H9 (cell line): ENCODE data around the gene GPR153. TPM values are rescaled to one million over a fixed set of nuclear protein-coding genes. Genes with fewer than 3 reads are reported as not detected.

Experiments used
- DNase-seq: peaks from one replicate; pipeline ENCODE4 v3.0.0-alpha.2; 2017
- H2AFZ ChIP-seq: one replicate; pipeline ENCODE4 v1.6.1; 2013; ENCODE audit warnings: mild to moderate bottlenecking, low read length, control low read depth, moderate library complexity
- H2AK5ac ChIP-seq: 2 replicates; pipeline ENCODE4 v1.6.1; 2013; ENCODE audit warnings: low read length, control low read depth, mixed read lengths; ENCODE audit not compliant: insufficient read length
- H2BK120ac ChIP-seq: one replicate; pipeline ENCODE4 v1.6.1; 2013; ENCODE audit warnings: low read depth, mild to moderate bottlenecking, low read length, control low read depth, inconsistent platforms; ENCODE audit not compliant: poor library complexity, severe bottlenecking
- H2BK12ac ChIP-seq: 2 replicates; pipeline ENCODE4 v1.6.1; 2013; ENCODE audit warnings: low read length, control low read depth, mixed read lengths, low read depth; ENCODE audit not compliant: insufficient read length
- H2BK15ac ChIP-seq: 2 replicates; pipeline ENCODE4 v1.6.1; 2013; ENCODE audit warnings: low read depth, low read length, control low read depth
- H2BK20ac ChIP-seq: one replicate; pipeline ENCODE4 v1.6.1; 2013; ENCODE audit warnings: low read depth, mild to moderate bottlenecking, low read length, control low read depth, inconsistent platforms; ENCODE audit not compliant: poor library complexity, severe bottlenecking
- H2BK5ac ChIP-seq: 2 replicates; pipeline ENCODE4 v1.6.1; 2013; ENCODE audit warnings: low read length, control low read depth, mixed read lengths; ENCODE audit not compliant: insufficient read length
- H3K14ac ChIP-seq: 2 replicates; pipeline ENCODE4 v1.6.1; 2013; ENCODE audit warnings: low read length, control low read depth; ENCODE audit not compliant: insufficient read depth
- H3K18ac ChIP-seq: 2 replicates; pipeline ENCODE4 v1.6.1; 2013; ENCODE audit warnings: low read depth, mild to moderate bottlenecking, mixed read lengths, low read length, control low read depth; ENCODE audit not compliant: insufficient read length
- H3K23ac ChIP-seq: 2 replicates; pipeline ENCODE4 v1.6.1; 2013; ENCODE audit warnings: low read length, control low read depth, mixed read lengths, low read depth; ENCODE audit not compliant: insufficient read length
- H3K23me2 ChIP-seq: 2 replicates; pipeline ENCODE4 v1.6.1; 2013; ENCODE audit warnings: low read depth, mild to moderate bottlenecking, mixed read lengths, low read length, control low read depth; ENCODE audit not compliant: insufficient read length, poor library complexity, severe bottlenecking
- H3K27ac ChIP-seq: 2 replicates; pipeline ENCODE4 v1.5.1; 2013; ENCODE audit warnings: low read length, control low read depth, mixed read lengths, low read depth; ENCODE audit not compliant: insufficient read length
- H3K27me3 ChIP-seq: 2 replicates; pipeline ENCODE4 v1.6.1; 2013; ENCODE audit warnings: low read length, control low read depth, inconsistent platforms; ENCODE audit not compliant: insufficient read depth
- H3K4ac ChIP-seq: 2 replicates; pipeline ENCODE4 v1.6.1; 2013; ENCODE audit warnings: low read depth, mild to moderate bottlenecking, control low read depth, inconsistent platforms, low read length, moderate library complexity
- H3K4me1 ChIP-seq: 2 replicates; pipeline ENCODE4 v1.6.1; 2013; ENCODE audit warnings: low read length, control low read depth, inconsistent platforms; ENCODE audit not compliant: insufficient read depth
- H3K4me2 ChIP-seq: 2 replicates; pipeline ENCODE4 v1.6.1; 2013; ENCODE audit warnings: low read length, control low read depth, mixed read lengths; ENCODE audit not compliant: insufficient read length, insufficient read depth
- H3K56ac ChIP-seq: 2 replicates; pipeline ENCODE4 v1.6.1; 2013; ENCODE audit warnings: low read depth, mild to moderate bottlenecking, mixed read lengths, low read length, control low read depth; ENCODE audit not compliant: insufficient read length
- H3K79me1 ChIP-seq: 2 replicates; pipeline ENCODE4 v1.6.1; 2013; ENCODE audit warnings: low read depth, mild to moderate bottlenecking, moderate library complexity, low read length, control low read depth, inconsistent platforms; ENCODE audit not compliant: insufficient read depth, poor library complexity, severe bottlenecking
- H3K79me2 ChIP-seq: 2 replicates; pipeline ENCODE4 v1.6.1; 2013; ENCODE audit warnings: low read length, control low read depth, inconsistent platforms; ENCODE audit not compliant: insufficient read depth
- H3K9ac ChIP-seq: 2 replicates; pipeline ENCODE4 v1.6.1; 2013; ENCODE audit warnings: low read length, control low read depth, mixed read lengths; ENCODE audit not compliant: insufficient read length; ENCODE audit errors: extremely low read depth
- H3K9me3 ChIP-seq: one replicate; pipeline ENCODE4 v1.6.1; 2013; ENCODE audit warnings: low read depth, low read length, inconsistent platforms; ENCODE audit not compliant: control insufficient read depth
- H3T11ph ChIP-seq: one replicate; pipeline ENCODE4 v1.6.1; 2013; ENCODE audit warnings: mild to moderate bottlenecking, low read length, control low read depth, inconsistent platforms
- H4K20me1 ChIP-seq: one replicate; pipeline ENCODE4 v1.6.1; 2013; ENCODE audit not compliant: control insufficient read depth, insufficient read length, insufficient read depth
- H4K5ac ChIP-seq: 2 replicates; pipeline ENCODE4 v1.6.1; 2013; ENCODE audit warnings: low read depth, mild to moderate bottlenecking, mixed read lengths, low read length, control low read depth; ENCODE audit not compliant: insufficient read length
- H4K8ac ChIP-seq: replicated peaks from 2 replicates; pipeline ENCODE4 v1.6.1; 2013; ENCODE audit warnings: low read length, control low read depth, mixed read lengths, low read depth; ENCODE audit not compliant: insufficient read length
- H4K91ac ChIP-seq: 2 replicates; pipeline ENCODE4 v1.6.1; 2013; ENCODE audit warnings: low read depth, mild to moderate bottlenecking, moderate library complexity, mixed read lengths, low read length, control low read depth; ENCODE audit not compliant: insufficient read length
- H3K27ac Mint-ChIP-seq, 3 experiments: 2 replicates in 2 of 3; 3 replicates in 1 of 3; pipeline ENCODE4 v1.8.0; 2020 to 2021; ENCODE audit warnings: mixed read lengths in 3 of 3, mild to moderate bottlenecking in 1 of 3, moderate library complexity in 1 of 3
- H3K27me3 Mint-ChIP-seq: 2 replicates; pipeline ENCODE4 v1.8.0; 2021; ENCODE audit warnings: low read depth, mild to moderate bottlenecking, moderate library complexity, mixed read lengths
- H3K36me3 Mint-ChIP-seq, 3 experiments: 2 replicates in 2 of 3; 3 replicates in 1 of 3; pipeline ENCODE4 v1.8.0; 2020 to 2021; ENCODE audit warnings: low read depth in 3 of 3, mixed read lengths in 3 of 3; ENCODE audit not compliant: insufficient read depth in 1 of 3
- H3K4me1 Mint-ChIP-seq, 2 experiments: 2 replicates each; pipeline ENCODE4 v1.8.0; 2020; ENCODE audit warnings: mixed read lengths in 2 of 2
- H3K4me3 Mint-ChIP-seq, 2 experiments: 2 replicates in 1 of 2; 3 replicates in 1 of 2; pipeline ENCODE4 v1.8.0; 2020 to 2021; ENCODE audit warnings: mild to moderate bottlenecking in 2 of 2, mixed read lengths in 2 of 2, moderate library complexity in 1 of 2
- H3K9me3 Mint-ChIP-seq, 2 experiments: 2 replicates in 1 of 2; 3 replicates in 1 of 2; pipeline ENCODE4 v1.8.0; 2020; ENCODE audit warnings: mild to moderate bottlenecking in 2 of 2, mixed read lengths in 2 of 2, moderate library complexity in 1 of 2
- CTCF ChIP-seq: fragments of 200-600 bp; sonication (generic); conservative IDR thresholded peaks from 3 replicates; pipeline ENCODE4 v1.8.0; 2021; ENCODE audit warnings: antibody characterized with exemption, mild to moderate bottlenecking
- WGBS: extraction: QIAGEN DNeasy Blood & Tissue Kit; methylation state at CpG from one replicate; pipeline ENCODE4 v1.1.7; 2013; ENCODE audit warnings: missing lambda C conversion rate, low lambda C conversion rate, mixed read lengths; ENCODE audit not compliant: insufficient read length; ENCODE audit errors: extremely low coverage; 5-methylcytosine and 5-hydroxymethylcytosine counted together
- total RNA-seq: library from RNA; stranded (reverse); gene quantifications from 2 replicates; pipeline ENCODE4 v1.2.1, GENCODE V29; 2021

Gene GPR153
- total RNA-seq, 1 experiment from 2014 or later = 8.9 TPM

DNA sequence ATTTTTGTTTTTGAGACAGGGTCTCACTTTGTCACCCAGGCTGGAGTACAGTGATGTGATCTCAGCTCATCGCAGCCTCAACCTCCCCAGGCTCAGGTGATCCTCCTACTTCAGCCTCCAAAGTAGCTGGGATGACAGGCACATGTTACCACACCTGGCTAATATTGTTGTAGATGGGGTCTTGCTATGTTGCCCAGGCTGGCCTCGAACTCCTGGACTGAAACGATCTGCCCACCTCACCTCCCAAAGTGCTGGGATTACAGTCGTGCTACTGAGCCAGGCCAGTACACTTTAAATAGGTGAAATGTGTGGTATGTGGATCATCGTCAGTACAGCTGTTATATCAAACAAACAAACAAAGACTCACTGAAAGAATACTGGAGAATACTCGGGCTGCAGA is 35.0 kb upstream of the GPR153 start:
- H3K9me3 ChIP-seq = no peaks in the 10 kb centered on the region
- no peak overlapping the region for H3K9ac ChIP-seq
- H3K27ac ChIP-seq = no peak overlapping the region
- H4K20me1 ChIP-seq = no peaks in the 10 kb centered on the region
- H3K4me2 ChIP-seq = no peak overlapping the region
- no peak overlapping the region for H3K14ac ChIP-seq
- H3K56ac ChIP-seq = no peak overlapping the region
- H2AFZ ChIP-seq = no peak overlapping the region
- no peaks in the 10 kb centered on the region for H3K23me2 ChIP-seq
- H3K4me3 Mint-ChIP-seq = no peak overlapping the region
- H2BK120ac ChIP-seq = no peak overlapping the region
- no peak overlapping the region for H2BK20ac ChIP-seq
- H2BK12ac ChIP-seq = no peak overlapping the region
- no peak overlapping the region for H2AK5ac ChIP-seq
- no peaks in the 10 kb centered on the region; the same call in 1 of the 2 replicates for H3K27me3 Mint-ChIP-seq
- no peak overlapping the region for H3T11ph ChIP-seq
- H3K27ac Mint-ChIP-seq = no peak overlapping the region
- TF ChIP-seq CTCF = no peak
- no peak overlapping the region for H4K5ac ChIP-seq
- no peak overlapping the region for H4K8ac ChIP-seq
- WGBS = no CpG with 5 or more reads among the region's 6 CpGs
- H3K4me1 Mint-ChIP-seq = no peaks in the 10 kb centered on the region
- H2BK5ac ChIP-seq = no peak overlapping the region
- H3K36me3 Mint-ChIP-seq = peaks cover 17 to 27% (median 20%) of the 10 kb centered on the region in 3 experiments; a peak in 6 of 7 replicates
- no peak overlapping the region for H3K18ac ChIP-seq
- no peaks in the 10 kb centered on the region for H3K27me3 ChIP-seq
- no peak overlapping the region for H4K91ac ChIP-seq
- no peak overlapping the region for H3K23ac ChIP-seq
- no peaks in the 10 kb centered on the region for H3K4me1 ChIP-seq
- no peaks in the 10 kb centered on the region for H3K79me1 ChIP-seq
- no peak for DNase-seq
- no peak overlapping the region for H3K4ac ChIP-seq
- no peaks in the 10 kb centered on the region for H3K79me2 ChIP-seq
- no peaks in the 10 kb centered on the region for H3K9me3 Mint-ChIP-seq
- H2BK15ac ChIP-seq = no peak overlapping the region
